Activated T-cell treated with anti-CD3 and anti-CD28 coated beads, Interleukin-2, amount 50 U/mL, for 1 hour (primary cell): ENCODE data around the gene TBX1.

ENCODE experiments used
- DNase-seq: peaks from one replicate; pipeline ENCODE4 v3.0.0-alpha.2; 2020

Gene TBX1

GRCh38 chr22:19760058-19760950 lies at the start of gene TBX1:
TSS of gene TBX1 (plus strand) at chr22:19760778. CDS start at chr22:19760844, 66 bp downstream.
- no peak for DNase-seq

DNA sequence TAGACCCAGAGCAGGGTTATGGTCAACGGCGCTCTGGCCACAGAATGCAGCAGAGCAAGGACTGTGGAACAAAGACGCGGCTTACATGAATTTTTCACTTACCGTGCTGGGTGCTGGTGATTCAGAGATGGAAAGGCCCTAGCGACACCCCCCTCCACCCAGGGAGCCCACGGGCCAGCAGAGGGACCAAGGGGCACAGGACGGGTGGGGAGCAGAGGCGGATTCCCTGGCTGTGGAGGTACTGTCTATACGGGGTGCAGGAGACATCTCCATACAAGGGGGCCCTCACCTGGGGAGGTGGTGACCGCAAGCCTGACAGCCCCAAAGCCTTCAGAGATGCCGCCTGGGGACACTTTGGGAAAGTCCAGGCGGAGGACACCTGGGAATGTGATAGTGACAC lies 47.3 kb upstream of the TBX1 start:
- DNase-seq, result no peak

DNA sequence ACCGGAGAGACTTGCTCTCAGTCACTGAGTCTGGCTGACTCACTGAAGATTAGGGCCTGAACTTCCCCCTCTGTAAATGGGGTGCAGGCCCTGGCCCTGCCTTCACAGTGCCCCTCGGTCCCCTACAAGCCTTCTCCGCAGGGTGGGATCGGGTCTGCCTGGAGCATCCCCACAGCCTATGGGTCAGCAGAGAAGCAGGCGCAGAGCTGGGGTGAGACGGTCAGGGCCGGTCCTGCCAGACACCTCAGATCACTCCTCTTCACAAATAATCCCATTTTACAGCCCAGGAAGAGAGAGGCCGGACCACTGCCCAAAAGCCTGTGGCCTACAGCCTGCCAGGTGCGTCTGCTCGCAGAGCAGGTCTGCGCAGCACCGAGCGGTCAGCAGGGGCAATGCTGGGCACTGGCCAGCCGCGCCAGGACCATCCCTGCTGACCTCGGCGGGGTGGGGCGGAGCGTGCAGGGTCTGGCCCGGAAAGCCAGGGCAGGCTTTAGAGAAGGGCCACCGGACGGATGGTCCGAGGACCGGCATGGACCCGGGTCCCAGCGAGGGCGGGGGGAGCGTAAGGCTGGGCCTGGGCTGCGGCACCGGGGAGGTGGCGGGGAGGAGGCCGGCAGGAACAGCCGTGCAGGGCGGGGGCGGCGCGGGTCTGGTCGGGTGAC lies 46.8 kb upstream of the TBX1 start:
- no peak for DNase-seq

GRCh38 chr22:19714312-19715187 lies 46.0 kb upstream of the TBX1 start, which contains the start of gene SEPTIN5:
TSS of gene SEPTIN5 (plus strand) at chr22:19714503. CDS start at chr22:19714589, 86 bp downstream.
- no peak for DNase-seq

- no peak for DNase-seq
Measured at GRCh38 chr22:19715188-19715930, 45.2 kb upstream of the TBX1 start.

DNA sequence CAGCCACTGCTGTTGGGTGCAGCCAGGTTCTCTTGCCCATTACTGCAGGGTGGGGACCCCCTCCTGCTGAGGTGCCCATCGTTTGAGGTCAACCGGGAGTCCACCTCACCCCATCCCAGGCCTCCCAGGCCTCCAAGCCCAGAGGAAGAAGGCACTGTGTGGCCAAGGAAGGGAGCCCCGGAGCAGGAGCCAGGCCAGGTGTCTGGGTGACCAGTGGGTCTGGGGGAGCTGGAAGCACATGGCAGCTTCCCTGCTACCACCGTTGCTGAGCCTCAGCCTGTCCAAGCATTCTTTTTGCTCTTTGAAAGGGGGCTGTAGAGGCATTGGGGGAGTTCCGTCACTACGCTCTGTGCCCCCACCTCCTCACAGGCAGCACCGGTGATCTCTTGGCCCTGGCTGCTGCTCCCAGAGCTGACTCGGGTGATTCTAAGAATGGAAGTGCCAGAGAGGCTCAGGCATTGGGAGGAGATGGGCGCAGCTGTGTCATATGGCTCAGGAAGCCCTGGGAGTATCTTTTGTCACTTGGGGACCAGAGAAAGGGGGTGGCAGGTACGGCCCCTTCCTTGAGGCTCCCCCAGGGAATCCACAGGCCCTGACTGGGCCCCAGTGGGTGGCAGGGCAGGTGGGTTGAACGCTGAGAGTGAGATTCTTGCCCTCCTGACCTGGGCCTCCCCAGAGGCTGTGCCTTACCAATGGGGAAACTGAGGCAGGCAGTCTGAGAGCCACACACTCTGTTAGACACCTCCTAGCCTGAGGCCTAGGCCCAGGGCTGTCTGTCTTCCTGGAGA lies 44.3 kb upstream of the TBX1 start:
- no peak for DNase-seq

DNA sequence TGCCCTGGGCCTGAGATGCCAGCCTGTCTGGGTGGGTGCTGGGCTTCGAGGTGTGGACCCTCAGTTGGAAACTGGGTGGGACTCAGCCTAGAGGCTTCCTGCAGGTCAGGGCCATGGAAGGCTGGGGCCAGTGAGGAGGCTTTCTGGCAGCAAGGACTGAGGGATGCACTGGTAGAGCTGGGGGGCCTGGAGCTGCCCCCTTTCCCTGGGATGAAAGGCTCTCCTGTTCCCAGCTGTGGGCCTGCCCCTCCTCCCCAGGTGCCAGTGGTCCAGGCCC lies 43.8 kb upstream of the TBX1 start:
- DNase-seq, result no peak

DNA sequence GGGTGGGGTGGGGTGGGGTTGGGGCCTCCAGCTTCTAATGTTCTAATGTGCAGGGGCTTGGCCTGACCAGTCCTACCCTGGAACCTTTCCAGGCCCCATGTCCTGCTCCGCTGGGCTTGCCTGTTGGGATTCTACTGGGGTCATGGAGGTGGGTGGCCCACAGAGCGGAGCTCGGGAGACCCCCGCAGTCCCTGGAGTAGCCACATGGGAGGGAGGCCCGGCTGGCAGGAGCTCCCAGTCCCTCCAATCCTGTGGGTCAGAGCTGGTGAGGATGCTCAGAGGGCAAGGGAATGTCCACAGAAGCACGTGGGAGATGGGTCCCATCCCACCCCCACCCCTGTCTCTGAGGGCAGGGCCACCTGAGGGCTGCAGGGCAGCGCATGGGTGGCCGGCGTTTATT lies 43.4 kb upstream of the TBX1 start:
- no peak for DNase-seq

GRCh38 chr22:19717691-19718455 lies 42.7 kb upstream of the TBX1 start:
- DNase-seq, result peak; percentile 92

- no peak for DNase-seq
Measured at GRCh38 chr22:19718456-19719049, 42.0 kb upstream of the TBX1 start.

GRCh38 chr22:19719050-19719482 lies 41.5 kb upstream of the TBX1 start:
- DNase-seq, result no peak

GRCh38 chr22:19719488-19720021 lies 41.0 kb upstream of the TBX1 start:
- DNase-seq, result no peak

- no peak for DNase-seq
Measured at GRCh38 chr22:19720150-19720827, 40.3 kb upstream of the TBX1 start.

GRCh38 chr22:19720999-19721329 lies 39.6 kb upstream of the TBX1 start:
- no peak for DNase-seq

DNA sequence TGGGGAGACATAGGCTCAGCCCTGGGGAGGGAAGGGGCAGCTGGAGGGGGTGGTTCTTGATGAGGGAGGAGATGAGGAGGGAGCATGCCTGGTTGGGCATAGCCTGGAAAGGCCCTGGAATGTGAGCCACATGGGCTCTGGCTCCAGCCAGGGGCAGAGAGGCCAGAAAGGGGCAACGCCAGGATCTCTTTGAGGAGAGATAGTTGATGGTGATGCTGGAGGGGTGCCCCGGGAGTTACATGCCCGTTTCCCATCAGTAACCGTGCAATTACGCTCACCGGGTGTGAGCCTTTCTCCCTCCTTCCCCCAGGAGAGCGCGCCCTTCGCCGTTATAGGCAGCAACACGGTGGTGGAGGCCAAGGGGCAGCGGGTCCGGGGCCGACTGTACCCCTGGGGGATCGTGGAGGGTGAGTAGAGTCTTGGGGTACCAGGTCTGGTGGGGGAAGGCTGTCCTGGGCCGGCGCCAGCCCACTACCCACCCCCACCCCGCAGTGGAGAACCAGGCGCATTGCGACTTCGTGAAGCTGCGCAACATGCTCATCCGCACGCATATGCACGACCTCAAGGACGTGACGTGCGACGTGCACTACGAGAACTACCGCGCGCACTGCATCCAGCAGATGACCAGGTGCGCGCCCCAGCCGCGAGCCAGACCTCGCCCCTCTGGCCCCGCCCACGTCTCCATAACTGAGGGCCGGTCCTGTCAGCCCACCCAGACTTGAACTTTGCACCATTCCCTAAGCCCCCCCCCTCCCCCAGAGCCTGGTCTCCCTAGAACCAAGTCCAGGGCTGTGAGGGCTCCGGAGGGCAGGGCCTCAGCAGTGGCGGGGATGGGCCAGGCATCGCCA lies 39.0 kb upstream of the TBX1 start:
- DNase-seq, result no peak

DNA sequence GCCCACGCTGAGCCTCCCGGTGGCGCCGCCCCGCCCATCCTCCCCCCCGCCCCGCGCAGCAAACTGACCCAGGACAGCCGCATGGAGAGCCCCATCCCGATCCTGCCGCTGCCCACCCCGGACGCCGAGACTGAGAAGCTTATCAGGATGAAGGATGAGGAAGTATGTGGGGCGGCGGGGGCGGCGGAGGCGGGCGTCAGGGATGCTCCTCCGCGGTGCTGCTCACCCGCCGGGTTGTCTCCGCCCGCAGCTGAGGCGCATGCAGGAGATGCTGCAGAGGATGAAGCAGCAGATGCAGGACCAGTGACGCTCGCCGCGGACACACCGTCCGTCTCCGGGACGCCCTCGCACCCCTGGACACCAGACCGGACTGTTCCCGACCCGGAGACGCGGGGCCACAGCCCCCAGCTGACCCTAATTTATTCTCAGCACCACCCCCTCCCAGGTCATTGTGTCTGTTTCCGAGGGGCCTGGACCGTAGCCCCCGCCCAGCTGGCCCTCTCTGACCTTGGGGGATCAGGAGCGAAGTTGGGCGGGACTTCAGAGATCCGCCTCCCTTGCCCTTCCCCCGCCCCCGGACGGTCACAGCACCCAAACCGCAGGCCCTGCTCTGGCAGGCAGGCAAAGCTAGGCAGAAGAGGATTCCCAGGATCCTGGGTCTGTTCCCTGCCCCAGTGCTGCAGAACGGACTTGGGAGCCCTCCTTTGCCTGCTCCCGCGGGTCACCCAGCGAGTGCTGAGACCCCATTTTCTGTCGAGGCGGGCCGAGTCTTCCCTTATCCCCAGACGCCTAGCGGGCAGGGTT lies 38.2 kb upstream of the TBX1 start:
- no peak for DNase-seq

- DNase-seq, result no peak
Measured at GRCh38 chr22:19722982-19723231, 37.7 kb upstream of the TBX1 start.
